ENCODE results near the gene QSOX2. TPM values are rescaled to one million over a fixed set of nuclear protein-coding genes. Genes with fewer than 3 reads are reported as not detected.

QSOX2 gene
- total and polyA plus RNA-seq, 8 donors = 6.8 to 19.1 (median 10.9) TPM

DNA sequence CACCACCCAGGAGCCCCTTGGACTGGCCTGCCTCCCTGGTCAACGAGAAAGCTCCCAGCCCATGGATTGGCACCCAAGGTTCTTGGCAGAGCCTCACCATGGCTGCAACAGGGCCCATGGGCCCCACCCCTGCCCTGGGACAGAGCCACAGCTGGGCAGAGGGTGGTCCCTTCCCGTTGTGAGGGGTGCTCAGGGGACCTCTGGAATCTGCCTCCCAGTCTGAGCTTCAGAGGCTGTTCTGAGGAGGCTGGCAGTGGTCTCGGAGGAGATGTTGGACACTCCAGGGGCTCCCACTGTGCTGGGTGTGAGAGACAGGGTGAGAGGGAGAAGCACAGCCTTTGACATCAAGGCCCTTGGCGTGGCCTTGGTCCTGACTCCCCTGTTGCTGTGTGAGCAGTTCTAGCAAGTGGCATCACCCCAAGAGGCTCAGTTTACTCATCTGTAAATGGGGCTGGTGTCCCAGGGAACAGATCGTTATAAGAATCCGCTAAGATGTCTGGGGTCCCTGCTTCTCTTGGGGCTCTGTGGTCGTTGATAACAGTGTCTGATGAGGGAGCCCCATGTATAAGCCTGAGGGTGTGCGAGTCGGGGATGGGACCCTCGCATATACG is 73.7 kb downstream of the QSOX2 start:
- Histone ChIP-seq H3K27ac (no peak overlapping the region), H3K4me3 (no peak overlapping the region), H3K9me3 (no peaks in the 10 kb centered on the region), H3K4me1 (no peaks in the 10 kb centered on the region), H3K27me3 (no peaks in the 10 kb centered on the region), H3K36me3 (no peaks in the 10 kb centered on the region)
- 72 to 80% methylated on average over 11 of the region's 11 CpGs for WGBS, 2 donors
- ATAC-seq (peak in 1 of 4 donors; percentile 44), DNase-seq (no peak), FAIRE-seq (no peak)
- intact Hi-C loops (cut with DNase I) = loop anchor here in 2 of 3 donors (10.0 kb wide), 2 partner anchors 103 to 113 kb away; no protein-coding TSS in a partner anchor
- no peak for TF ChIP-seq CTCF (IDR thresholded peaks at IDR 0.05)

- H3K4me1 ChIP-seq = no peaks in the 10 kb centered on the region
- intact Hi-C loops (cut with DNase I) = loop anchor here in 2 of 3 donors (10.0 kb wide), 2 partner anchors 104 to 114 kb away; no protein-coding TSS in a partner anchor
- WGBS, 2 donors = 49 to 50% methylated on average over 15 to 16 of the region's 16 CpGs
- H3K27ac ChIP-seq = no peak overlapping the region
- no peaks in the 10 kb centered on the region for H3K27me3 ChIP-seq
- no peaks in the 10 kb centered on the region for H3K36me3 ChIP-seq
- H3K4me3 ChIP-seq = no peak overlapping the region
- FAIRE-seq (no peak), DNase-seq (peak in 2 of 6 donors; percentile 10 to 56), ATAC-seq (peak; percentile 69 to 77 (median 72))
- H3K9me3 ChIP-seq = no peaks in the 10 kb centered on the region
- TF ChIP-seq CTCF (IDR thresholded peaks at IDR 0.05) = no peak
Observed at GRCh38 chr9:136171009-136171800, 74.4 kb downstream of the QSOX2 start.

DNA sequence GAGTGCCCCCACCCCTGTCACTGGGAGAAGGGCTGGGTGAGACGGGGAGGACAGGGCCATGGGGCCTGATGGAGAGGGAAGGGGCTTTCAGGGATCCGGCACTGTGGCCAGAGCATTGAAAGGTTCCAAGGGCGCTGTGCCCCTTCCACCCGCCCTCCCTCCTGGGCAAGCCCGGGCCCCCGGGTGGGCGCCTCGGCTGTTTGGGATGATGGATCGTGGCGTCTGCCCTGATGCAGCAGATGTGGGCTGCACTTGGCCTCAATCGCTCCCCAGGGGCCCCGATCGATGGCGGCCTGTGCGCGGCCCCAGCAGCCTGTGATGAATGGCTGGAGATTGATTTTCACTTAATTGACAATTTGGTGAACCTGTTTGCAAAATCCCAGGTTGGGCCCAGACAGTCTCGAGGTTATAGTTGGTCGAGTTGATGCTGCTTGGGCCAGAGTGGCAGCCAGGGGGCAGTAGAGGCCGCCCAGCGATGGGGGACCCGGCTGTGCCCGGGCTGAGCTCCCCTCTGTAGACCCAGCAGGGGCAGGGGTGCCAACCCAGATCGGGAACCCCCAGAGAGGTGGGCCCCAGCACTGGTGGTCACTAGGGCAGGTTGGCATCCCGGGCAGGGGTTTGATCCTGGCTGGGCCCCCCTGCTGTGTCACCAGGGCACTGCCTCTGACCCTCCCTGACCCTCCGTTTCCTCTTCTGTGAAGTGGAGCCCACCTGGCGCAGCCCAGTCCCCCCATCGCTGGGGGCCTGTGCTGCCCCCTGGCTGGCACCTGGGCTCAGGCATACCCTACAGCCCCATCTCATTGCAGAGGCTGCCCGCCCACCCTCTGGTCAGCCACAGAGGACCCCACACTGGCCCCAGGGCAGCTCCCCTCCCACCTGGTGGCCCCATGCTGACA is 75.4 kb downstream of the QSOX2 start:
- no peak overlapping the region for H3K27ac ChIP-seq
- FAIRE-seq (no peak), ATAC-seq (peak; percentile 75 to 93 (median 90))

GRCh38 chr9:136169495-136169894 is 76.1 kb downstream of the QSOX2 start:
- no peak for FAIRE-seq
- Histone ChIP-seq H3K27me3 (no peaks in the 10 kb centered on the region), H3K9me3 (no peaks in the 10 kb centered on the region), H3K27ac (no peak overlapping the region), H3K4me1 (no peaks in the 10 kb centered on the region), H3K4me3 (no peak overlapping the region), H3K36me3 (no peaks in the 10 kb centered on the region)
- no peak for TF ChIP-seq CTCF (IDR thresholded peaks at IDR 0.05)
- ATAC-seq = no peak
- intact Hi-C loops (cut with DNase I) = no loop called here
- 36 to 46% methylated on average over 6 of the region's 6 CpGs for WGBS, 2 donors
- DNase-seq = no peak

More for the DNA sequence above, 75.4 kb downstream of the QSOX2 start:
- no peak overlapping the region for H3K4me3 ChIP-seq
- no peaks in the 10 kb centered on the region for H3K4me1 ChIP-seq
- DNase-seq = peak; percentile 28 to 86 (median 66)
- intact Hi-C loops (cut with DNase I) = loop anchor here in 2 of 3 donors (10.0 kb wide), 2 partner anchors 105 to 115 kb away; no protein-coding TSS in a partner anchor
- no peaks in the 10 kb centered on the region for H3K36me3 ChIP-seq
- TF ChIP-seq CTCF (IDR thresholded peaks at IDR 0.05) = peak; percentile 39 to 81 (median 76)
- no peaks in the 10 kb centered on the region for H3K27me3 ChIP-seq
- H3K9me3 ChIP-seq = no peaks in the 10 kb centered on the region
- 22 to 24% methylated on average over 26 to 28 of the region's 28 CpGs for WGBS, 2 donors

Data from pancreas (tissue), 10 donors.